Measurements from ENCODE around the gene PKD2L1. TPM values are rescaled to one million over a fixed set of nuclear protein-coding genes. Genes with fewer than 3 reads are reported as not detected.

The PKD2L1 gene
- total and polyA plus RNA-seq, 2 of the 8 experiments (the other 6 are each of a cell fraction or from before 2014, with no cell fraction given) = 0.20 to 0.33 TPM

GRCh38 chr10:100238429-100238828 is 91.6 kb downstream of the PKD2L1 start:
- DNase-seq (ENCODE audit: low read depth in 1 of 2, low spot score in 2 of 2) (no peak), FAIRE-seq (no peak)
- Histone ChIP-seq H2BK15ac (ENCODE audit: low read length) (no peak overlapping the region), H3K4me1 (replicated peaks in 1 of 4; ENCODE audit: control insufficient read depth in 3 of 4, insufficient read depth in 4 of 4, low read length in 3 of 4) (no peaks in the 10 kb centered on the region), H3K36me3 (ENCODE audit: control insufficient read depth in 2 of 4, insufficient read depth in 4 of 4, low read length in 3 of 4) (peaks cover 6 to 49% (median 38%) of the 10 kb centered on the region in 4 experiments), H3K4ac (replicated peaks; ENCODE audit: insufficient read length, low read depth, low read length) (no peak overlapping the region), H2BK5ac (ENCODE audit: low read depth, low read length) (no peak overlapping the region), H3K18ac (ENCODE audit: extremely low read depth, low read length) (no peak overlapping the region), H3K56ac (replicated peaks; ENCODE audit: insufficient read length, low read depth, low read length) (no peak overlapping the region), H3K27ac (ENCODE audit: low read depth, low read length) (no peak overlapping the region), H2BK20ac (ENCODE audit: low read length) (no peak overlapping the region), H3K14ac (ENCODE audit: insufficient read length) (no peak overlapping the region), H4K5ac (ENCODE audit: insufficient read length, low read depth, low read length) (no peak overlapping the region), H3K79me1 (ENCODE audit: low read depth, low read length) (no peaks in the 10 kb centered on the region), H3K9ac (replicated peaks in 1 of 4; ENCODE audit: extremely low read depth in 1 of 4, low read depth in 3 of 4, low read length in 3 of 4) (no peak overlapping the region), H4K91ac (replicated peaks; ENCODE audit: insufficient read length, low read length) (no peak overlapping the region), H3K4me3 (ENCODE audit: extremely low read depth in 1 of 4, insufficient read depth in 2 of 4, low read depth in 3 of 4, low read length in 4 of 4) (no peak overlapping the region), H2BK120ac (replicated peaks; ENCODE audit: low read depth, low read length) (no peak overlapping the region), H2AK5ac (ENCODE audit: low read depth, low read length) (no peak overlapping the region), H4K8ac (ENCODE audit: extremely low read depth, insufficient read depth, low read length) (no peak overlapping the region), H3K23me2 (ENCODE audit: low read depth, low read length) (no peaks in the 10 kb centered on the region), H2BK12ac (ENCODE audit: low read depth, low read length) (no peak overlapping the region), H4K20me1 (replicated peaks in 1 of 2; ENCODE audit: control insufficient read depth in 1 of 2, insufficient read depth in 2 of 2, low read length in 2 of 2) (peaks cover 0 to 2% of the 10 kb centered on the region in 2 experiments), H3K23ac (ENCODE audit: insufficient read length) (no peak overlapping the region), H2AFZ (ENCODE audit: low read length) (no peak overlapping the region), H3K9me3 (ENCODE audit: insufficient read depth in 2 of 2, low read depth in 1 of 2, low read length in 1 of 2) (no peaks in the 10 kb centered on the region), H3K27me3 (replicated peaks in 1 of 4; ENCODE audit: control insufficient read depth in 3 of 4, extremely low read depth in 1 of 4, insufficient read depth in 3 of 4, low read length in 3 of 4) (no peaks in the 10 kb centered on the region), H3K4me2 (ENCODE audit: insufficient read depth in 1 of 2, low read depth in 2 of 2, low read length in 2 of 2) (no peak overlapping the region), H3K79me2 (ENCODE audit: control insufficient read depth in 1 of 2, insufficient read depth in 2 of 2, low read length in 2 of 2) (no peaks in the 10 kb centered on the region)
- ChIA-PET POLR2A (ENCODE audit: partially characterized antibody) (interaction anchor here (1.6 kb wide), 1 partner anchor 10 kb away, joined by 3 read pairs; no protein-coding TSS in a partner anchor), CTCF (ENCODE audit: partially characterized antibody) (interaction anchor here (2.0 kb wide), 1 partner anchor 11 kb away, joined by 6 read pairs; no protein-coding TSS in a partner anchor)
- 88% methylated on average over 7 of the region's 7 CpGs; no CpG with 5 or more reads in 1 of the 2 experiments for WGBS, 2 experiments (ENCODE audit: extremely low coverage in 1 of 2, insufficient coverage in 1 of 2, insufficient read length in 1 of 2, insufficient replicate concordance in 2 of 2, low coverage in 1 of 2, low lambda C conversion rate in 2 of 2, missing lambda C conversion rate in 1 of 2)
- TF ChIP-seq JUND (IDR thresholded peaks at IDR 0.05; ENCODE audit: low read length) (no peak), TAF7 (optimal IDR thresholded peaks at IDR 0.05; ENCODE audit: borderline replicate concordance, low read depth, low read length) (no peak), POLR2AphosphoS5 (IDR thresholded peaks at IDR 0.05; ENCODE audit: low read depth, low read length) (no peak), GABPA (IDR thresholded peaks at IDR 0.05; ENCODE audit: borderline replicate concordance, insufficient read depth, low read length) (no peak), SIN3A (conservative IDR thresholded peaks at IDR 0.05 in 1 of 2, IDR thresholded peaks at IDR 0.05 in 1 of 2; ENCODE audit: low read depth in 1 of 2, low read length in 2 of 2) (no peak), BACH1 (IDR thresholded peaks at IDR 0.05; ENCODE audit: low read length) (no peak), RFX5 (IDR thresholded peaks at IDR 0.05; ENCODE audit: borderline replicate concordance, low read depth, low read length) (no peak), CTBP2 (IDR thresholded peaks at IDR 0.05; ENCODE audit: borderline replicate concordance, insufficient read depth, insufficient read length, low read length) (no peak), TCF12 (IDR thresholded peaks at IDR 0.05; ENCODE audit: low read depth, low read length) (no peak), EGR1 (IDR thresholded peaks at IDR 0.05; ENCODE audit: borderline replicate concordance, low read depth, low read length) (no peak), RXRA (IDR thresholded peaks at IDR 0.05; ENCODE audit: insufficient read depth, low read depth, low read length) (no peak), KDM5A (IDR thresholded peaks at IDR 0.05; ENCODE audit: low read length) (no peak), EP300 (IDR thresholded peaks at IDR 0.05; ENCODE audit: borderline replicate concordance in 1 of 2, low read depth in 2 of 2, low read length in 2 of 2) (no peak), SP1 (IDR thresholded peaks at IDR 0.05; ENCODE audit: low read depth, low read length) (no peak)

Data from H1 (cell line).